Occipital lobe (tissue), 2 donors: ENCODE results near the gene HOMEZ. TPM values are rescaled to one million over a fixed set of nuclear protein-coding genes. Genes with fewer than 3 reads are reported as not detected.
"Not testable (repeated sequence)": the region's sequence is repeated elsewhere in the genome, so short reads cannot be mapped to it uniquely, and the experiment has no call there.

Experiments used
- DNase-seq: peaks from one replicate; lab custom pipeline; 2025; lab: John Stamatoyannopoulos, UW
- total RNA-seq: library from RNA; depleted of rRNA; stranded (reverse); fragments of >200 nt; gene quantifications from one replicate; pipeline ENCODE4 v1.2.3, GENCODE V29; 2014

The HOMEZ gene
- 2.5 TPM for total RNA-seq

GRCh38 chr14:23286020-23286901 lies at the start of gene HOMEZ:
Gene HOMEZ, minus strand, starts transcription at chr14:23286132. Its CDS starts 180 bp downstream, at chr14:23285952.
- DNase-seq, result peak; percentile 98

- DNase-seq, result no peak
Observed at GRCh38 chr14:23335623-23336022, 49.7 kb upstream of the HOMEZ start.

DNA sequence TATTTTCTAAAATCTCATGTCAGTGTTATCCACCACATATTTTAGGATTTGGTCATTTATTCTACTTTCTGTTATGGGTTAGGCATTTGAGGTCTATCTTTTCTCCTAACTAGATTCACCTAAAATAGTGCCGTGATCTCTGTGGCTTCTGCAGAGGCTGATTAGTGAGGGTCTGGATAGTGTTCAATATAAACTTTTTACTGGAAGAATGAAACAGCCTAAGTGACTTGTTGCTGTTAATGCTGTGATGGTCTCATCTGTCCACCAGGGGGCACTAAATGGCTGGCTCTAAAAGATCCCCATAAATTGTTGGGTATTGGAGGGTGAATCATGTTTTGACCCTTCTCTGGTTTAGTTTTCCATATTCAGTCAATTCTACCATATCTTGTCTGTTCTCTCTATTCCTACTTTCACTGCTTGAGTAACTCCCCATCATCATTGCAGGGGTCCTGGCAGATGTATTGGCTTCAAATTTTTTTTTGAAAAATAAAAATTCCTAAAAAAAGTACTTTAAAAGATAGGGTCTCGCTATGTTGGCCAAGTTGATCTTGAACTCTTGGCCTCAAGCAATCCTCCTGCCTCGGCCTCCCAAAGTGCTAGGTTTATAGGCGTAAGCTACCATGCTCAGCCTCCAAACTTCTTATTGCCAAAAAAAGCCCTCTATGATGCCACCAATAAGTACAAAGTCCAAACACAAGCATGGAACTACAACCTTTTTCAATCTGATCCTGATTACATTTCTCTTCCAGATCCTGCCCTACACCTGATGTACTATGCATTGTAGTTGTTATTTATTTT lies 42.2 kb upstream of the HOMEZ start:
- DNase-seq, result peak; percentile 53

GRCh38 chr14:23326491-23327332 lies 40.8 kb upstream of the HOMEZ start:
- no peak for DNase-seq

GRCh38 chr14:23325746-23326145 lies 39.8 kb upstream of the HOMEZ start:
- DNase-seq, result not testable (repeated sequence)

GRCh38 chr14:23324993-23325392 lies 39.1 kb upstream of the HOMEZ start:
- no peak for DNase-seq

DNA sequence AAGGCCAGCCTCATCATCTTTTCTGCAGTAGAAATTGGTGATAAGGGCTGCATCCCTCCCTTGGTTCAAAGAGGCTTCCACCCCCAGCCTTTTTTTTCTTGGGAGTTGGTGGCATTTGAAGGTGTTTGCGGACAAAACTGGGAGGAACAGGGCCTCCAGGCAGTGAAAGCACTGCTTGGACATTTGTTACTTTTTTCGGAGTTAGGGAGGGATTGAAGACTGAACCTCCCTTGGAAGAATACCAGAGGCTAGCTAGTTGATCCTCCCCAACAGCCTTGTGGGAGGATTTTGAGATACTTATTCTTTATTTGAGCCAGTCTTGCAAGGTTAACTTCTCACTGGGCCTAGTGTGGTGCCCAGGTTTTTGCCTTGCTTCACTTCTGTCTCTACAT lies 38.5 kb upstream of the HOMEZ start:
- DNase-seq, result no peak

DNA sequence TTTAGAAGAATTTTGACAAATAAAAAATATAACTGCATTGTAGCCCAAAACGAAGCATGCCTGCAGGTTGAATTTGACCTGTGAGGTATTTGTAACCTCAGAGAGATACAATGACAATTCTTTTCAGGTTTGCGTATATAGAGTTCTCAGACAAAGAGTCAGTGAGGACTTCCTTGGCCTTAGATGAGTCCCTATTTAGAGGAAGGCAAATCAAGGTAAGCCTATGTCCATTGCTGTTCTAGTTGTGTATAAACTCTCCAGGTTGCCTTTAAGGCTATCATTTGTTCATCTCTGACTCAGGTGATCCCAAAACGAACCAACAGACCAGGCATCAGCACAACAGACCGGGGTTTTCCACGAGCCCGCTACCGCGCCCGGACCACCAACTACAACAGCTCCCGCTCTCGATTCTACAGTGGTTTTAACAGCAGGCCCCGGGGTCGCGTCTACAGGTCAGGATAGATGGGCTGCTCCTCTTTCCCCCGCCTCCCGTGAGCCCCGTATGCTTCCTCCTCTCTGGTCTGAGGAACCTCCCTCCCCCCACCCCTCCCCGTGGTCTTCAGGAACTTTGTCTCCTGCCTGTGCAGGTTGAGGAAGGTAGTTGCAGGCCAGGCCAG lies 38.0 kb upstream of the HOMEZ start:
- DNase-seq, result no peak

DNA sequence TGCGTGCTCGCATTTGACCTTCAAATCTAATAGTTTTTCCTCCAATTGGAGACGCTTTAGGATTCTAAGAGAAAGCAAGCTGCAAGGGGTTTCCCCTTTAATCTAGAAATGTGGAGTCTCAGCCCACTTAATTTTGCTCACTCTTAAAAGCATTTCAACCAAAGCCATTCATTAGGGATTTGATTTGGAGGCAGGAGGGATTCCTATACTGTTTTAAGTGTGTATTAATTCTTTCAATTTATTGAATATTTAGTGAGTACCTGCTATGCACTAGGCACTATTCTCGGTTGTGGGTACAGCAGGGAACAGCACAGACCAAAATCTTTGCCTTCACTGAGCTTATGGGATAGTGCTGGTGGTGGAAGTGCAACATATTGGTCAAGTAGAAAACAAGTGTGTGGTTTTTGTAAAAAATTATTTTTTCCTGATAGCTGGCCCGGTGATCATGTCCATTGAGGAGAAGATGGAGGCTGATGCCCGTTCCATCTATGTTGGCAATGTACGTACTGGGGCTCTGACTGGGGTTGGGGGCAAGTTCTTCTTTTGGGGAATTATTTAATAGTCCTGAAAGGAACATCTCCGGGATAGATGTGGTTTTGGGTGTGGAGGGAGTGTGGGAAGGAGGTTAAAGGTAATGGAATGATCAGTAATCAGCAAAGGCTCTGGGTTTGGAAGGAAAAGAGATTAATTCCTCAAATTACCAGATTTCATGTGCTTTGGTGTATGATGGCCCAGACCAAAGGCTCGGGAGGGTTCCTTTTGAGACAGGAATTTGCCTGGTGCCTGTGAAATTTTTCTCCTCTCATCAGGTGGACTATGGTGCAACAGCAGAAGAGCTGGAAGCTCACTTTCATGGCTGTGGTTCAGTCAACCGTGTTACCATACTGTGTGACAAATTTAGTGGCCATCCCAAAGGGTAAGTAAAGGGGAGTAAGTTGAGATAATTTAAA lies 36.9 kb upstream of the HOMEZ start:
- no peak for DNase-seq

GRCh38 chr14:23321572-23322547 lies 35.9 kb upstream of the HOMEZ start:
- no peak for DNase-seq

- peak; percentile 100 for DNase-seq
Observed at GRCh38 chr14:23320584-23321571, 34.9 kb upstream of the HOMEZ start, which contains the start of gene PABPN1. Gene PABPN1, plus strand, starts transcription at chr14:23321457. Its CDS starts 13 bp downstream, at chr14:23321470.

GRCh38 chr14:23319746-23320583 lies 34.0 kb upstream of the HOMEZ start:
- DNase-seq, result no peak

- no peak for DNase-seq
Observed at GRCh38 chr14:23316300-23316699, 30.4 kb upstream of the HOMEZ start.

- DNase-seq, result no peak
Observed at GRCh38 chr14:23310546-23310945, 24.6 kb upstream of the HOMEZ start.

GRCh38 chr14:23308721-23309445 lies 23.0 kb upstream of the HOMEZ start:
- DNase-seq, result no peak
